Measurements from ENCODE around the gene LHX4. TPM values are rescaled to one million over a fixed set of nuclear protein-coding genes. Genes with fewer than 3 reads are reported as not detected.

Gene LHX4
- total and polyA plus RNA-seq, 10 of the 15 experiments (the other 5 are each of a cell fraction or from before 2014, with no cell fraction given), result 0.05 to 0.80 (median 0.32) TPM; not detected in 6

- peak in 1 of 3 experiments; percentile 7; a peak in 2 of 6 replicates for TF ChIP-seq CTCF (IDR thresholded peaks at IDR 0.05 in 2 of 3, conservative IDR thresholded peaks at IDR 0.05 in 1 of 3; ENCODE audit: control insufficient read depth in 2 of 3, extremely low read depth in 1 of 3, insufficient read depth in 1 of 3, low read depth in 3 of 3, low read length in 3 of 3)
- peak in 1 of 2 experiments; percentile 87; a peak in 2 of 4 replicates for TF ChIP-seq BHLHE40 (IDR thresholded peaks at IDR 0.05; ENCODE audit: borderline replicate concordance in 1 of 2, low read depth in 2 of 2, low read length in 1 of 2)
- TF ChIP-seq RAD51 (IDR thresholded peaks at IDR 0.05), result peak; percentile 98
- no peak for TF ChIP-seq DPF2 (IDR thresholded peaks at IDR 0.05)
- no peak for TF ChIP-seq ZBED1 (IDR thresholded peaks at IDR 0.05; ENCODE audit: borderline replicate concordance)
- no peak; the same call in 1 of the 2 replicates for TF ChIP-seq USF2 (IDR thresholded peaks at IDR 0.05; ENCODE audit: borderline replicate concordance, low read depth, low read length)
- no peak for TF ChIP-seq STAT1 (conservative IDR thresholded peaks at IDR 0.05)
- TF ChIP-seq YY1 (IDR thresholded peaks at IDR 0.05; ENCODE audit: low read depth, low read length), result no peak
Measured at GRCh38 chr1:180213401-180214170, 16.5 kb upstream of the LHX4 start (continued).
